Ishikawa (cell line): Measurements from ENCODE around the gene EDC3.

Experiments used
- CREB1 ChIP-seq: IDR thresholded peaks from 2 replicates; pipeline ENCODE4 v1.6.1; 2012; ENCODE audit warnings: low read depth
- RAD21 ChIP-seq: IDR thresholded peaks from 2 replicates; pipeline ENCODE4 v1.6.1; 2012; ENCODE audit warnings: low read depth
- TCF12 ChIP-seq: IDR thresholded peaks from 2 replicates; pipeline ENCODE4 v1.6.1; 2012; ENCODE audit warnings: low read depth
- USF1 ChIP-seq: IDR thresholded peaks from 2 replicates; pipeline ENCODE4 v1.6.1; 2012
- YY1 ChIP-seq: IDR thresholded peaks from 2 replicates; pipeline ENCODE4 v1.6.1; 2012; ENCODE audit warnings: low read depth
- TF ChIP-seq, protein P1 (sequence below): IDR thresholded peaks from 2 replicates; pipeline ENCODE4 v1.6.1; 2012

GRCh38 chr15:74651242-74651741, 44.5 kb downstream of the EDC3 start:
- TF ChIP-seq YY1 = 0 out of 2 replicates have a peak, but pooled peaks have one; percentile 44
- no peak for TF ChIP-seq CREB1
- TF ChIP-seq RAD21 = 0 out of 2 replicates have a peak, but pooled peaks have one; percentile 12
- TF ChIP-seq USF1 = no peak
- peak; percentile 99 for TF ChIP-seq TCF12
- TF ChIP-seq, protein P1, sequence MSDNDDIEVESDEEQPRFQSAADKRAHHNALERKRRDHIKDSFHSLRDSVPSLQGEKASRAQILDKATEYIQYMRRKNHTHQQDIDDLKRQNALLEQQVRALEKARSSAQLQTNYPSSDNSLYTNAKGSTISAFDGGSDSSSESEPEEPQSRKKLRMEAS = peak; percentile 81
